ENCODE data around the gene LIAS. TPM values are rescaled to one million over a fixed set of nuclear protein-coding genes. Genes with fewer than 3 reads are reported as not detected.

Gene LIAS
- total RNA-seq, 6 experiments from 2014 or later, result 7.0 to 20.4 (median 13.1) TPM

DNA sequence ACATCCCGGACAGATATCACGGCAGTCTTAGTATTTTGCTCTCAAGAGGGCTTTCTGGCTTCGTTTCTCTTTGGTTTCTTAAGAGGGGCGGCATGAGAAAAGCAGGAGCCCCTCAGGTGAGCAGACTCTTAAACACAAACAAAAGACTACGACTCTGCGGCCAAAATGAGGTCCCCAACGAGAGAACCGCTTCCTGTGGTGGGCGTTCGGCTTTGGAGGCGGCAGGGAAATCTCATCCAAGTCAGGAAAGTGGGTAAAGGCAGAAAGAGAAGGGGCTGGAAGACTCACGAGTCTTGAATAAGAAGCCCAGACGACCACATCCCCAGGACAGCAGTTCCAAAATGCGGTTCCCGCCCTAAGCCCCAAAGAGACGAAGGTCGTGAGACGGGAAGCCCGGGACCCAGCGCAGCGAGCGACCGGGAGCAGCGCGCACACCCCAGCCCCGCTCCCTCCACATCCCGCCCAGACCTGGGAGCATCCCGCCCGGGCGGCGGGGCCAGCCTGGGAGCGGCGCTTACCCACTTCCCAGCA is 68.0 kb downstream of the LIAS start:
- DNase-seq, result no peak
- no peaks in the 10 kb centered on the region for H3K27me3 ChIP-seq
- intact Hi-C loops (cut with DNase I), result no loop called here
- H3K4me3 ChIP-seq, result peak overlapping the region; percentile 95 to 98 (median 97)
- ATAC-seq, result no peak
- WGBS (ENCODE audit: insufficient coverage, low coverage, low lambda C conversion rate, missing lambda C conversion rate), result 0% methylated on average over 17 of the region's 33 CpGs
- H3K9me3 ChIP-seq, result no peaks in the 10 kb centered on the region
- H3K36me3 ChIP-seq, result peaks cover 0 to 5% (median 1%) of the 10 kb centered on the region in 4 donors
- H3K4me1 ChIP-seq, result peaks cover 0 to 30% (median 9%) of the 10 kb centered on the region in 4 donors
- TF ChIP-seq POLR2A (IDR thresholded peaks at IDR 0.05) (no peak), CTCF (IDR thresholded peaks at IDR 0.05) (no peak)
- H3K27ac ChIP-seq, result peak overlapping the region; percentile 84 to 94 (median 91)

DNA sequence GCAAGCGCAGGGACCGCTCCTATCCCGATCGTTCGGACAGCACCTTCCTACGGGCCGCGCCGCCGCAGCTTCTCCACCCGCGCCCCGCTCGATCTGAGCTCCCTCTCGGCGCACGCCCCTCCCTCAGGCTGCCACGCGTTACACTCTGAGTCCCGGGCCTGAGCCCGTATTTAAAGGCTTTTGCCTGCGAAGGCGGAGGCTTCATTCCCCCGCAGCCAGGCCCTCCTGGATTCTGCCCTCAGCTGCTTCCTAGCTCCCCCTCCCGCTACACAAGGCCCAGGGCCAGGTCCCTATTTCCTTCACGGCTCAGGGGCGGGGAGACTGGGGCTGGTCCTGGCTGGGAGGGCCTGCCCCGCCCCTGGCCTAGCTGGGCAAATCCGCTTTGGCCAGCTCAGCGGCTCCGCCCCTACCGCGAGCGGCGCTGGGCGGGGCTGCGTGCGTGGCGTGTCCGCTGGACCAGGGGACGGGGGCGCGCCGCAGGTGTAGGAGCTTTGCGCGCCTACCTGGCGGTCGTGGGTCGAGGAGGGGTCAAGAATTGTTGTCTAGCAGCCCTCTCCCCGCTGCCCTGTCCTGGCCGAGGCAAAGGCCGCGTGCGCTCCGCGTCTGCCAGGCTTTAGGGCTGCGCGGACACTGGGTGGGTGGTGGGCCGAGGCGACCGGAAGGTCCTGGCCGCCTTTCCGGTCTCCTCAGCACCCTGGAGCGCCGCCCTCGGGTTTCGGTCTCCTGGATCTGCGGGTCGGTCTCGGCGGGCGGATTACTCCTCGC is 68.6 kb downstream of the LIAS start, which contains the start of gene UGDH:
Gene UGDH (minus strand): TSS at position 144 of the 765 bp plus-strand sequence. CDS start 5,927 bp downstream, outside the sequence.
- peak; percentile 99 for TF ChIP-seq POLR2A (IDR thresholded peaks at IDR 0.05)
- no peak for TF ChIP-seq CTCF (IDR thresholded peaks at IDR 0.05)
- ATAC-seq, result peak; percentile 87 to 98 (median 90)

GRCh38 chr4:39528061-39528465 is 69.2 kb downstream of the LIAS start:
- ATAC-seq (peak in 3 of 4 donors; percentile 41 to 47 (median 45)), DNase-seq (peak in 1 of 3 donors; percentile 86)
- TF ChIP-seq CTCF (IDR thresholded peaks at IDR 0.05) (no peak), POLR2A (IDR thresholded peaks at IDR 0.05) (no peak)
- Histone ChIP-seq H3K27ac (peak overlapping the region; percentile 84 to 94 (median 91)), H3K36me3 (peaks cover 0 to 5% (median 2%) of the 10 kb centered on the region in 4 donors), H3K9me3 (no peaks in the 10 kb centered on the region), H3K4me1 (peaks cover 0 to 22% (median 6%) of the 10 kb centered on the region in 4 donors), H3K4me3 (peak overlapping the region; percentile 95 to 98 (median 97)), H3K27me3 (no peaks in the 10 kb centered on the region)
- intact Hi-C loops (cut with DNase I), result no loop called here
- WGBS (ENCODE audit: insufficient coverage, low coverage, low lambda C conversion rate, missing lambda C conversion rate), result 2% methylated on average over 11 of the region's 21 CpGs

More for the DNA sequence above, 68.6 kb downstream of the LIAS start, which contains the start of gene UGDH:
- no peaks in the 10 kb centered on the region for H3K27me3 ChIP-seq
- peak within 1 kb of the TSS; percentile 84 to 94 (median 91) for H3K27ac ChIP-seq
- 0% methylated on average over 6 of the region's 73 CpGs for whole genome bisulfite sequencing (ENCODE audit: insufficient coverage, low coverage, low lambda C conversion rate, missing lambda C conversion rate)
- no peaks in the 10 kb centered on the region for H3K9me3 ChIP-seq
- peak within 1 kb of the TSS; percentile 95 to 98 (median 97) for H3K4me3 ChIP-seq
- H3K4me1 ChIP-seq, result peaks cover 0 to 28% (median 6%) of the 10 kb centered on the region in 4 donors
- intact Hi-C loops (cut with DNase I), result no loop called here
- DNase-seq, result peak; percentile 98 to 99 (median 99)
- peaks cover 0 to 5% (median 2%) of the 10 kb centered on the region in 4 donors for H3K36me3 ChIP-seq

Small RNA genes within 50 kb of the gene (microRNA-seq; reads per million reads assigned to microRNA genes)
- gene MIR5591, result 0 reads per million in 2 donors

Small RNA genes within 50 kb of the gene (small RNA-seq; reads per million reads assigned to genes)
- 0 reads per million in 2 experiments for gene MIR5591
- 0 reads per million in 2 experiments for gene RF00019

Other genes with a start within 250 kb of the LIAS start
- 10 to 100 TPM; 17.5 to 29.7 (median 24.6) TPM for gene RFC1, start 92.7 kb upstream of the LIAS start, total RNA-seq
- gene KLB, start 52.1 kb upstream of the LIAS start, total RNA-seq, result 10 to 100 TPM; 12.3 to 54.5 (median 17.5) TPM
- gene RPL9, start 134 bp upstream of the LIAS start, total RNA-seq, result 1,000 to 10,000 TPM in 2 of 6 experiments, 100 to 1,000 TPM in 4; 353 to 1,546 (median 454) TPM
- 100 to 1,000 TPM; 134 to 647 (median 244) TPM for gene UGDH, start 68.4 kb downstream of the LIAS start, total RNA-seq
- gene SMIM14, start 179.8 kb downstream of the LIAS start, total RNA-seq, result 100 to 1,000 TPM in 3 of 6 experiments, 10 to 100 TPM in 3; 54.0 to 224 (median 124) TPM
- gene UBE2K, start 239.1 kb downstream of the LIAS start, total RNA-seq, result 10 to 100 TPM; 20.5 to 54.8 (median 44.0) TPM